Stimulated activated naive CD4-positive, alpha-beta T cell (primary cell): ENCODE measurements around the gene USB1.

Source experiments
- DNase-seq, 6 experiments: peaks; one replicate each; lab custom pipeline; 2025; lab: John Stamatoyannopoulos, UW

The USB1 gene

DNA sequence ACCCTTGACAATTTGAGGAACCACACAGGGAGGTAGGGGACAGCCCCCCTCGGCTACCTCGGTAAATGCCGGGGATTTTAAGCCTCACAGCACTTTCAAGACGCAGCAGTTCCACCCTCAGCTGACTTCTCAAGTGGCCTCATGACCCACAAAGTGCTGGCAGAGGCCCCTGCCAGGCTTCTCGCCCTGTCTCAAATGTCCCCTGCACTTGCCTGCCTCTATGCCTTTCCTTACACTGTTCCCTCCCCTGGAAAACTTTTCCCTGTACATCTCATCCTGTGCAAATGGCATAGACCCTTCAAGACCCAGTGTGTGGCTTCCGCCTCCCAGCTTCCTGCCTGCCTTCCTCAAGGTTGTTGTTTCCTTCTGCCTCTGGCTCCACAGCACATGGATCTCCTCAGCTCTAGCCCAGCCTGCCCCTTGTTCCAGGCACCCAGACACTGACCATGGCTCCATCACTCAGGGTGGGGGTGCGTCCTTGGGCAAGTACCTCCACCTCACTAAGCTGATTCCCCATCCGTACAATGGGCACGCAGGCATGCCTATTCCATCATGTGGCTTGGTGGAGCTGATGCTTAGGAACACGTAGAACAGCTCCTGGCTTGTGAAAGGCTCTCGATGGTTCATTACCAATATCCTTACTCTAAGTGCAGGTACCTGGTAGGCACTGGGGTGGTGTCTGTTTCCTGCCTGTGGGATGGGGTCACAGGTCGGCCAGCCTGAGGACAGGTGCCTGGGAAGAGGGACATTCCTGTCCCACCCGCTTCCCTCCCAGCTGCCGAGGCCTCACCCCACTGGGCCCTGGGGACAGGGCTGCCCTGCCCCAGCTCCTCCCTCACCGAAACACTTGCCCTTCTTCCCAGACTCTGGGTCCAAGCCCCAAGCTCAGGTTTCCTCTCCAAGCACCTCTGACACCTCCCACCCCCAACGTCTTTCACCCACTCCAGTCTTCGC, 48.3 kb downstream of the USB1 start:
- no peak for DNase-seq

DNA sequence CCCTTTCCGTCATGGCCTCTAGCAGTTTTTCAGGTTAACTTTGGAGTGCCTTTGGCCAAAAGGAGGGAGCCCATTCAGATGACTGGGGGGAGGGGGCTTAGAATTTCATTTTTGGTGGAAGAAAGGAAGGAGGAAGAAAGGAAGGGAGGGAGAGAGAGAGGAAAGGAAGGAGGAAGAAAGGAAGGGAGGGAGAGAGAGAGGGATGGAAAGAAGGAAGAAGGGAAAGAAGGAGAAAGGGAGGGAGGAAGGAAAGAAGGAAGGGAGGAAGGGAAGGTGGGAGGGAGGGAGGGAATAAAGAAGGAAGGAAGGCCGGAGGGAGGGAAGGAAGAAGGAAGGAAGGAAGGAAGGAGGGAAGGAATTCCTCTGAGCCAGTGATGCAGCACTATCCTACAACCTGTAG, 50.1 kb downstream of the USB1 start:
- no peak for DNase-seq

DNA sequence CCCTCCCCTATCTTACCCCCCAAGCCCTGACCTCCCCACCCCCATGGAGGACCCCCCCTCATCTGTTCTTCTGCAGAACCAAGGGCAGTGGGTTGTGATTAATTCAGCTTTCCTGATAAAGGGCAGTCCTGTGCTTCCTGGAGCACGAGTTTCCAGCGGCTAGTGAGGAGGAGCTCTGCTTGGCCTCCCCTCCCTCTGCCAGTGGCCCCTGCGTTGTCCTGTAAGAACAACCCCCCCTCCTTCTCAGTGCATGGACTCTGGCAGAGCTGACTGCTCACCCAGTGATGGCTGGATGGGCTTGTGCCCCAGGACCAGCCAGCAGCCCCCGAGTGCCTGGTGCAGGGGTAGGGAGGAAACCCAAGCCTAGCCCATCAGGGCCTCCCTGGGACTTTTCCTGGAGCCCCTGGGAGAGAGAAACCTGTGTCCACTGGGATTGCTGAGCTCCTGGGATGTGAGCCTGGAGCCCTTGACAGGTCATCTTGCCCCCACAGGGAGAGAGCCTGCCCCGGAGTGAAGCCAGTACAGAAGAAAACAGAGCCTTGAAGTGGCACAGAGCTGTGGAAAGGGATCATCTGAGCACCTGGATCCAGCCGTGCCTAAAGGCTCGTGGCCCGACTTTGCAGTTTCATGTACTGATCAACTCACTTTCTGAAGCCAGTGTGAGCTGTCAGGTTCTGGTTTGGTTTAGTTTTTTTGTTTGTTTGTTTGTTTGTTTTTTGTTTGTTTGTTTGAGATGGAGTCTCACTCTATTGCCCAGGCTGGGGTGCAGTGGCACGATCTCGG, 50.8 kb downstream of the USB1 start:
- no peak for DNase-seq

DNA sequence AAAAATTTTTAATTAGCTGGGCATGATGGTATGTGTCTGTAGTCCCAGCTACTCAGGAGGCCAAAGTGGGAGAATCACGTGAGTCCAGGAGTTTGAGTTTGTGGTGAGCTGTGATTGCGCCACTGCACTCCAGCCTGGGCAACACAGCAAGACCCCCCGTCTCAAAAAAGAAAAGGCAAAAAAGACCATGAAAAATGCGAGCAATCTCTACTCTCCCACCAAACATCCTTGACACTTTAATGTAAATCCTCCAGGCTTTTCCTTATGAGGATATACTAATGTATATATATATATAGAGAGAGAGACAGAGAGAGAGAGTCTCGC, 52.4 kb downstream of the USB1 start:
- DNase-seq, result no peak

DNA sequence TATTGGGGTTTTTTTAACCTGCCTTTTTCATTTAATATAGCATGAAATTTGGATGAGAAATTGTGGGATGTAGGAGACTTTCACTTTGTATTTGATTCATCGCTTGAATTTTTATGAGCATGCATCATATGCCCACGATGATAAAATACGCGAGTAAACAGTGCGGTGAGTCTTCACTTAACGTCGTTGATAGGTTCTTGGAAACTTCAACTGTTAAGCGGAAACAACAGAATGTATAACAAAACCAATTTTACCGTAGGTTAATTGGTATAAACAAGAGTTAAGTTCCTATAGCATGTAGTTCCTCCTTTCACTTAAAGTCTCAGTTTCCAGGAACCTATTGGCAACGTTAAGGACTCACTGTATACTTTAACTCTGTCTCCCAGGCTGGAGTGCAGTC, 53.1 kb downstream of the USB1 start:
- DNase-seq, result no peak

DNA sequence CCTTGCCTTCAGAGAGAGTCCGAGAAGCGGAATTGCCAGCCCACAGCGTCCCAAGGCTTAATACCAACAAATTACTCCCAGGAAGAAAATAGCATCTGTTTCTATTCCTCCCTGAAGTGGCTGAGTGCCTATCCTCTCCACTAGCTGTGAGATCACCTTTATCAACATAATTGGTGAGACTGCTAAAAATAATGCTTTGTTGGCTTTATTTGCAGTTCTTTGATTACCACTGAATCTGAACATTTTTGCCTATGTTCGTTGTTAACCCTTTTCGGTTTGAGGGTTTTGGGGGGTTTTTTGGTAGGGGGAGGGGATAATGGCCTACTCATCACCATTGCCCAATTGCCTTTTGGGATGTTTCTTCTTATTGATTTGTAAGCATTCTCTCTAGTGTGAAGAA, 55.4 kb downstream of the USB1 start:
- DNase-seq, result no peak

DNA sequence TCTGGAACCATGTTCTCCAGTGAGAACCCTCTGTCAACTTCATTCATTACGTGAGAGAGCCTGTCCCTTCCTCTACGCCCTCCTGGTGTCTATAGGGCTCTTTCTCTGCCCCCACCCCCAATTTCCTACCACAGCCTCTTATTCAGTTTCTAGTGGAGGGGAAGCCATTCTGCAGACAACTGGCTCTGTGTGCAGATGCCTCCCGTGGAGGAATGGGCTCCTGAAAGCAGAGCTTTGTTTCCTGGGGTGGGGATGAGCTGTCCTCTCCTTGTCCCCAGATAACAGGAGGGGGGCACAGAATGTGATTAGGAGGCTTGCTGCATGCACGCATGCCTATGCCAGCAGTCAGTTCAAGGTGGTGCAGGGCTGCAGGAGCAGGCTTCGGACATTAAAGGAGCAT, 55.9 kb downstream of the USB1 start:
- DNase-seq, result no peak

DNA sequence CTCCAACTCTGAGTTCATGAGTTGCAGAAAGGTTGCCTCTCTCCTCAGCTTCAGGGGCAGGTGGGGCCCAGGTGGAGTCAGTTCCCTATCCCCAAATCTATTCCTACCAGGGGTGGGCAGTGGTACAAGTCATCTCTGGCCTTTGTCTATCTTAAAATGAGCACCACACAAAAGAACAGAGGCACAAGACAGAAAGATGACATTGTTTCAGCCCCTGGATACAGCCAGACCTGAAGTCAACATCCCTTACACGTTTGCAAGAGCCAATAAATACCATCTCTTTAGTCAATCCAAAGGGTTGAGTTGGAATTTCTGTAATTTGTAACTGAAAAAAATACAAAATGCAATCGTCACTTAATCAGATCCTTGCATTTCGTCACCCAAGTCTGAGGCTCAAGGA, 56.6 kb downstream of the USB1 start:
- DNase-seq, result no peak

DNA sequence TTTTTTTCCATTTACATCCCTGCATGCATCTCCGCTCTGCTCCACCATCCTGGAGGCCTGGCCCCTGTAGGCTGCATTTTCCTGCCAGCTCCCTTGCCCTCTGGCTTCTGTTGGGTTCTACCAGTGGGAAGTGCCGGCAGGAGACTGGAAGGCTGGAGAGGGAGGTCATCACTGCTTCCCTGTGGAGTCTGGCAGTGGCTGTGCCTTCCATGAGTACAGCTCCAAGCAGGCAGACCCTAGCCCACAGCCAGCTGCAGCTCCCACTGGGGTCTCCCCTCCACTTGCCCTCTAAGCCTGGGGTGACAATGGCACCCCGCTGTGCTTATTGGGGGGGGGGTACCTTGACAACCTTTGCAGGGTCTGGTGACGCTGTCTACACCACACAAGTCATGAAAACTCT, 61.6 kb downstream of the USB1 start:
- DNase-seq, result no peak

DNA sequence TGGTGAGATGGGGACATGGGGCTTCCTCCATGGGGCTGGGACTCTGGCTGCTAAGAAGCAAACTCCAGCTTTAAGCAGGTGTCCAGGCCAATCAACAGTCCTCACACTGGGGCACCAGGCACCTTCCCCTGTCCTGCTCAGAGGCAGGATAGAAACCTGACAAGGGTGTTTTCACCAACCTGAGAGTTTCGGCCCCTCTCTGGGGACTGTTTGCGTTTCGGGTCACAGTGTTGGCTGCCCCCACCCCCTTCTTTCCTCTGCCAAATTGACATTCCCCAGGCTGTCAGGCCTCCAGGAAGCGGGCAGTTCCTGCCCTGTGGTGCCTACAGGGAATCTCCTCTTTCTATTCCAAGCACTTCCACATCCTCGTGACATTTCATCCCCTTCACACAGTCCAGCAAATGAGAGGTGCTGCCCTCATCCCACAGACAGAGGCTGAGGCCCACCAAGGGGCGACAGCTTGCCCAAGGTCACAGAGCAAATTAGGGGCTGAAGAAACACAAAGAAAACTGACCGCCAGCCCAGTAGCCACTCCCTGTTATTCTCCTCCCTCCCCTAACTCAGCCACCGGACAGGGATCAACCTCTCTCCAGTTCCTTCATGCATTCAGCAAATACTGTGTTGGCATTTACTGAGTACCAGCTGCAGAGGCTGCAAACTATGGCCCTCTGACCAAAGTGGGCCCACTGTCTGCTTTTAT, 62.3 kb downstream of the USB1 start:
- no peak for DNase-seq

DNA sequence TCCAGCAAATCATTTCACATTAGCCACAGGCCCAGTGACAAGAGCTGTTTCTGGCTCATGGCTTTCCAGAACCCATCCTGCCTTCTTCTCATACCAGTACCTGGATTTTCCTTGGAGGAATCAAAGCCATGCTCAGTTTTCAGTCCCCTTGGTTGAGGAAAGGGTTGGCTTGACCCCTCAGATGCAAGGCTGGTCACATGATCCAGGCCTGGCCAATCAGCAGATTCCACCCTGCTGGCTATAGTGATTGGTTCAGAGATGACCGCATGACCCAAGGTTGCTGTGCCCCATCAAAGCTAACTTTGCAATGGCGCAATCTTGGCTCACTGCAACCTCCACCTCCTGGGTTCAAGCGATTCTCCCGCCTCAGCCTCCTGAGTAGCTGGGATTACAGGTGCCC, 69.4 kb downstream of the USB1 start:
- DNase-seq, result no peak
